Suprapubic skin (tissue), 4 donors: ENCODE results near the gene GRIN2A.

Experiments used
- CTCF ChIP-seq, 2 donors: fragments of 200-600 bp in 1 of 2; fragments of 450-650 bp in 1 of 2; sonication (generic) in 1 of 2; IDR thresholded peaks; one replicate each; pipeline ENCODE4 v1.5.1; 2016 to 2019; ENCODE audit warnings: antibody characterized with exemption in 2 of 2, mild to moderate bottlenecking in 1 of 2, moderate library complexity in 1 of 2
- EP300 ChIP-seq: sonication (generic); formaldehyde crosslinking; IDR thresholded peaks from one replicate; pipeline ENCODE4 v1.6.1; 2017; ENCODE audit warnings: antibody characterized with exemption
- POLR2A ChIP-seq, 2 donors: fragments of 450-650 bp; IDR thresholded peaks; one replicate each; pipeline ENCODE4 v1.6.1; 2017; ENCODE audit warnings: antibody characterized with exemption in 2 of 2, mild to moderate bottlenecking in 2 of 2, moderate library complexity in 2 of 2
- POLR2AphosphoS5 ChIP-seq, 3 donors: sonication (generic); formaldehyde crosslinking; IDR thresholded peaks; one replicate each; pipeline ENCODE4 v1.6.1; 2017; ENCODE audit warnings: antibody characterized with exemption in 3 of 3

DNA sequence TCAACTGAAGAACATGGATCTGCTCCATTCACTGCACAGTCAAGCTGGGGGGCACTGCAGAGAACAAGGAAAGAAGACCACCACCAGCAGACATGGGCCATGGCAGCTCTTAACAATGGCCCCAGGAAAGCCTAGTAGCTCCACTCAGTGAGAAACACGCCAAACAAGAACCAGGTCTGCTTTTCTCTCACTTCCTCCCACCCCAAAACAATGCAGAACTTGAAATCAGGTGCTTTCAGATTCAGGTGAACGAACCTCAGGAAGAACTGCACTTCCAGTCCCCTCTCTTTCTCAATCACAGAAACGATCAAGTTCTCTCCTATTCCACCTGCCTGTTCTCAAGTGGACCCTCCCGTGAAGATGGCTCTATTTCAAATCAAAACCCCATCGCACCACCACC, 155.6 kb downstream of the GRIN2A start:
- no peak for TF ChIP-seq CTCF (IDR thresholded peaks at IDR 0.05)
- TF ChIP-seq POLR2AphosphoS5 (IDR thresholded peaks at IDR 0.05): no peak
- TF ChIP-seq POLR2A (IDR thresholded peaks at IDR 0.05): no peak
- no peak for TF ChIP-seq EP300
